Muscle of leg (tissue), 11 donors: ENCODE data around the gene CARD19. TPM values are rescaled to one million over a fixed set of nuclear protein-coding genes. Genes with fewer than 3 reads are reported as not detected.
A peak's percentile ranks its signal among the peaks of the same experiment; 100 is the strongest.

Experiments
- DNase-seq: peaks from one replicate; pipeline ENCODE4 v3.0.0; 2013
- H3K27ac ChIP-seq: one replicate; pipeline ENCODE4 v1.5.1; 2013; ENCODE audit warnings: mild to moderate bottlenecking, low read length, control low read depth
- H3K27me3 ChIP-seq: one replicate; pipeline ENCODE4 v1.6.1; 2013; ENCODE audit warnings: low read length; ENCODE audit not compliant: control insufficient read depth, insufficient read depth
- H3K36me3 ChIP-seq: one replicate; pipeline ENCODE4 v1.6.1; 2013; ENCODE audit warnings: low read length; ENCODE audit not compliant: control insufficient read depth, insufficient read depth
- H3K4me1 ChIP-seq: one replicate; pipeline ENCODE4 v1.6.1; 2013; ENCODE audit warnings: low read length; ENCODE audit not compliant: control insufficient read depth, insufficient read depth
- H3K4me3 ChIP-seq: one replicate; pipeline ENCODE4 v1.5.1; 2013; ENCODE audit warnings: low read length, control low read depth
- H3K9me3 ChIP-seq: replicated peaks from 2 replicates; pipeline ENCODE4 v1.6.1; 2013; ENCODE audit warnings: low read depth, low read length; ENCODE audit not compliant: control insufficient read depth
- WGBS: methylation state at CpG from one replicate; pipeline ENCODE4 v1.1.5; 2013; ENCODE audit warnings: missing lambda C conversion rate; ENCODE audit not compliant: insufficient coverage; 5-methylcytosine and 5-hydroxymethylcytosine counted together
- polyA plus RNA-seq, 8 donors: library from polyadenylated mRNA; unstranded; fragments of 120-200 nt; gene quantifications; one replicate each; pipeline versions ENCODE4 v1.2.1 to v1.2.3, GENCODE V29; 2013; ENCODE audit warnings: inconsistent platforms in 1 of 8, low replicate concordance in 1 of 8; ENCODE audit not compliant: insufficient read length in 8 of 8, insufficient read depth in 1 of 8
- total RNA-seq: library from RNA; stranded (reverse); fragments of 120-200 nt; gene quantifications from one replicate; pipeline ENCODE4 v1.2.4, GENCODE V29; 2013

Gene CARD19
- total and polyA plus RNA-seq, 9 donors = 32.9 to 51.4 (median 36.3) TPM

- H3K36me3 ChIP-seq = no peaks in the 10 kb centered on the region
- no peak overlapping the region for H3K4me3 ChIP-seq
- DNase-seq = no peak
- peaks cover 39% of the 10 kb centered on the region for H3K4me1 ChIP-seq
- no peak overlapping the region for H3K27ac ChIP-seq
- peaks cover 6% of the 10 kb centered on the region for H3K27me3 ChIP-seq
- no peaks in the 10 kb centered on the region for H3K9me3 ChIP-seq
- 59% methylated on average over 6 of the region's 11 CpGs for WGBS
Observed at GRCh38 chr9:93054758-93055704, 41.0 kb upstream of the CARD19 start.

- H3K4me1 ChIP-seq = peaks cover 51% of the 10 kb centered on the region
- 82% methylated on average over 8 of the region's 8 CpGs for WGBS
Observed at GRCh38 chr9:93057042-93057702, 38.8 kb upstream of the CARD19 start.

GRCh38 chr9:93057703-93058354 lies 38.2 kb upstream of the CARD19 start:
- Histone ChIP-seq H3K4me1 (peaks cover 50% of the 10 kb centered on the region), H3K36me3 (no peaks in the 10 kb centered on the region), H3K27me3 (peaks cover 6% of the 10 kb centered on the region), H3K4me3 (no peak overlapping the region), H3K27ac (no peak overlapping the region), H3K9me3 (no peaks in the 10 kb centered on the region)
- WGBS = 73% methylated on average over 5 of the region's 14 CpGs
- DNase-seq = no peak

More at GRCh38 chr9:93057042-93057702, 38.8 kb upstream of the CARD19 start:
- DNase-seq = no peak
- Histone ChIP-seq H3K36me3 (no peaks in the 10 kb centered on the region), H3K27me3 (peaks cover 6% of the 10 kb centered on the region), H3K4me3 (no peak overlapping the region), H3K27ac (no peak overlapping the region), H3K9me3 (no peaks in the 10 kb centered on the region)

DNA sequence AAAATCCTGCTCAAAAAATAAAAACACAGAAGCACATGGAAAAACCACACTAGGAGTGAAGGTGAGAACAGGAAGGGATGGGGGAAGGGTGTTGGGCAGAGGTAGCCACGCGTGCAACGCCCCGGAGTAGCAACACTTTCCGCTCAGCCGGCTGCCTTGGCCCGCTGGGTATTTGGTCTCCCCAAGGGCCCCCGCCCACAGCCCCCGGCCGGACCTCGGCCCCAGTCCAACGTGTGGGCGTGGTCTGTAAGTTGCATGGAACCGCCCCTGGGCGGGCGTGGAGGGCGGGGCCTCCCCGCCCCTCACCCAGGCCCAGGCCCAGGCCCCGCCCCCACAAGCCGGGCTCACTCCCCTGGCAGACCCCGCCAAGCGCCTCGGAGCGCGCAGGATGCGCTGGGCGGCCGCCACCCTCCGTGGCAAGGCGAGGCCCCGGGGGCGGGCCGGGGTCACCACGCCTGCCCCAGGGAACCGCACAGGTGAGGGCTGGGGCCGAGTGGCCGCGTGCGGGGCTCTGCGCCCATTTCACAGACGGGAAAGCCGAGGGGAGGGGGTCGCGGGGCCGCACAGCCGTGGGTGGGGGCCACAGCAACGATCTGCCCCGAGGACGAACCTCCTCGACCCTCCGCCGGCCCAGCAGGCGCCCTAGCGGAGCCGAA lies 37.5 kb upstream of the CARD19 start, which contains the start of gene SUSD3:
Gene SUSD3 (plus strand): TSS at position 347 of the 656 bp plus-strand sequence. CDS start 42 bp downstream, at position 389.
- peak; percentile 71 for DNase-seq
- WGBS = under 1% methylated on average over 48 of the region's 55 CpGs
- H3K36me3 ChIP-seq = no peaks in the 10 kb centered on the region
- peak within 1 kb of the TSS; percentile 26 for H3K4me3 ChIP-seq
- H3K4me1 ChIP-seq = peaks cover 45% of the 10 kb centered on the region
- H3K27me3 ChIP-seq = peaks cover 6% of the 10 kb centered on the region
- H3K9me3 ChIP-seq = no peaks in the 10 kb centered on the region
- no peak within 1 kb of the TSS for H3K27ac ChIP-seq

DNA sequence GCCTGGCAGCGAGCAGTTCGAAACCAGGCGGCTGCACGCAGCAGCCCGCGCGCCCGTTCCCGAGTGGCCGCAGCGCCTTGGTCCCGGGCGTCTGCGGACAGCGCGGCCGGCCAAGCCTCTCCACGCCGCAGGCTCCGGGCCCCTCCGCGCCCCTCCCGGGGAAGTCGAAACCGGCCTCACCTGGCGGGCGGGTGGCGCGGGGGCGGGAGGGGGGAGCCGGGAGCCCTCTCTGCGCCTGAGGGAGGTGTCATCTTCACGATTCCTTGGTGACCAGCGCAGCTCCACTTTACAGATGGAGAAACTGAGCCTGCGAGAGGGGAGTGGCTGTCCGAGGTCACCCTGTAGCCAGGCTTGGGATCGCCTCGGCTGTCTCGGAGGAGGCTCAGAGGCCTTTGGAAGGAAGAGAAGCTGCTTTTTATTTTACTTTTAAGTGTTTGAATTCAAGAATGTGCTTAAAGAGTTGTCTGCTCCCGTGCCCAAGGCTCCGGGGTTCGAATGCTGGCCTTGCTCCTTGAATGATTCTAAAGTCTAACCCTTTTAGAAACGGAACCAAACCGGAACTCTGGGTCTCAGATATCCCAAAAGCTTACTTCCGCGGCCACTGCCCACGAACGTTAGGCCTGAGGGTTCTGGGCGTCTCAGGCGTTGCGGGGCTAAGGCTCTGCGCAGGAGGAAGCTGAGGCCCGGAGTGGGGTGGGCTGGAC lies 36.9 kb upstream of the CARD19 start:
- Histone ChIP-seq H3K4me3 (peak overlapping the region; percentile 26), H3K9me3 (no peaks in the 10 kb centered on the region), H3K27me3 (peaks cover 6% of the 10 kb centered on the region), H3K36me3 (no peaks in the 10 kb centered on the region), H3K27ac (no peak overlapping the region), H3K4me1 (peaks cover 41% of the 10 kb centered on the region)
- WGBS = 32% methylated on average over 43 of the region's 53 CpGs
- no peak for DNase-seq

GRCh38 chr9:93059715-93060578 lies 36.1 kb upstream of the CARD19 start:
- H3K27ac ChIP-seq = no peak overlapping the region
- WGBS = 93% methylated on average over 5 of the region's 7 CpGs

GRCh38 chr9:93060746-93061259 lies 35.2 kb upstream of the CARD19 start:
- Histone ChIP-seq H3K27me3 (peaks cover 6% of the 10 kb centered on the region), H3K9me3 (no peaks in the 10 kb centered on the region), H3K36me3 (no peaks in the 10 kb centered on the region), H3K27ac (no peak overlapping the region), H3K4me3 (no peak overlapping the region), H3K4me1 (peaks cover 45% of the 10 kb centered on the region)
- no CpG with 5 or more reads among the region's 8 CpGs for WGBS
- no peak for DNase-seq

More at GRCh38 chr9:93059715-93060578, 36.1 kb upstream of the CARD19 start:
- Histone ChIP-seq H3K9me3 (no peaks in the 10 kb centered on the region), H3K4me3 (no peak overlapping the region), H3K4me1 (peaks cover 42% of the 10 kb centered on the region), H3K27me3 (peaks cover 6% of the 10 kb centered on the region), H3K36me3 (no peaks in the 10 kb centered on the region)
- no peak for DNase-seq

DNA sequence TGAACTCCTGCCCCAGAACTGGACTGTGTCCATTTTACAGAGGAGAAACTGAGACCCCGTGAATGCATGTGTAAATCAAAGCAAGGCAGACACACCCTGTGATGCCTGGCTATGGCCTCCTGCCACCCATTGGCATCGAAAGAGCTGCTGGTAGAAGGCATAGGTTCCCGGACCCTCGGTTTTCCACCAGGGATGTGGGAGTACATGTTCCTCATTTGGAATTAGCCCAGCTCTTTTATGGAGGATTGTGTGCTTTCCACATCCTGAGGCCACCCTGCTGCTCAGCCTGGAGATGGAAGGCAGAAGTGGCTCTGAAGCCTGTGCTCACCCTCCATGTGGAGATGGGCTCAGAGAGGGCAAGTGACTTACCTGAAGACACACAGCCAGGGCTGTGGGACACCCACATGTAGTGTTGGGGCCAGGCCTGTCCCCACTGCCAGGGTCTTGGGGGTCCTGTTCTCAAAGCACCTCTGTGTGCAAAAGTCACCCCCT lies 34.7 kb upstream of the CARD19 start:
- Histone ChIP-seq H3K27me3 (peaks cover 6% of the 10 kb centered on the region), H3K4me1 (peaks cover 45% of the 10 kb centered on the region), H3K4me3 (no peak overlapping the region), H3K9me3 (no peaks in the 10 kb centered on the region), H3K36me3 (no peaks in the 10 kb centered on the region), H3K27ac (no peak overlapping the region)
- DNase-seq = no peak
- WGBS = 80% methylated on average over 4 of the region's 4 CpGs
